Embryonic facial prominence (tissue), 1 donor: ENCODE measurements around the gene ZNF205.
A peak's percentile ranks its signal among the peaks of the same experiment; 100 is the strongest.
"Not testable (repeated sequence)": the region's sequence is repeated elsewhere in the genome, so short reads cannot be mapped to it uniquely, and the experiment has no call there.

ENCODE experiments used
- DNase-seq: peaks from one replicate; pipeline ENCODE4 v3.0.0-alpha.2; 2016; ENCODE audit errors: extremely low spot score

The ZNF205 gene

GRCh38 chr16:3148256-3149192 is 36.1 kb downstream of the ZNF205 start:
- no peak for DNase-seq

GRCh38 chr16:3149193-3149530 is 36.8 kb downstream of the ZNF205 start:
- DNase-seq = no peak

- no peak for DNase-seq
Measured at GRCh38 chr16:3149630-3150345, 37.4 kb downstream of the ZNF205 start.

- DNase-seq = peak; percentile 88
Measured at GRCh38 chr16:3150346-3151218, 38.2 kb downstream of the ZNF205 start.

- DNase-seq = no peak
Measured at GRCh38 chr16:3152027-3152276, 39.6 kb downstream of the ZNF205 start.

GRCh38 chr16:3152277-3152990 is 40.0 kb downstream of the ZNF205 start:
- DNase-seq = no peak

- no peak for DNase-seq
Measured at GRCh38 chr16:3152991-3153368, 40.6 kb downstream of the ZNF205 start.

- DNase-seq = no peak
Measured at GRCh38 chr16:3155181-3155580, 42.8 kb downstream of the ZNF205 start.

- DNase-seq = no peak
Measured at GRCh38 chr16:3155972-3156371, 43.6 kb downstream of the ZNF205 start.

GRCh38 chr16:3157229-3158025 is 45.0 kb downstream of the ZNF205 start:
- peak; percentile 17 for DNase-seq

GRCh38 chr16:3158026-3158509 is 45.7 kb downstream of the ZNF205 start:
- DNase-seq = no peak

GRCh38 chr16:3158510-3159314 is 46.3 kb downstream of the ZNF205 start:
- DNase-seq = no peak

GRCh38 chr16:3161235-3162018 is 49.0 kb downstream of the ZNF205 start:
- DNase-seq = no peak

- DNase-seq = no peak
Measured at GRCh38 chr16:3164121-3164991, 52.0 kb downstream of the ZNF205 start.

GRCh38 chr16:3165111-3165822 is 52.9 kb downstream of the ZNF205 start:
- no peak for DNase-seq

GRCh38 chr16:3166505-3166886 is 54.1 kb downstream of the ZNF205 start:
- no peak for DNase-seq

- not testable (repeated sequence) for DNase-seq
Measured at GRCh38 chr16:3168729-3169128, 56.3 kb downstream of the ZNF205 start.
